ENCODE measurements around the gene ZNF276.

Gene ZNF276

DNA sequence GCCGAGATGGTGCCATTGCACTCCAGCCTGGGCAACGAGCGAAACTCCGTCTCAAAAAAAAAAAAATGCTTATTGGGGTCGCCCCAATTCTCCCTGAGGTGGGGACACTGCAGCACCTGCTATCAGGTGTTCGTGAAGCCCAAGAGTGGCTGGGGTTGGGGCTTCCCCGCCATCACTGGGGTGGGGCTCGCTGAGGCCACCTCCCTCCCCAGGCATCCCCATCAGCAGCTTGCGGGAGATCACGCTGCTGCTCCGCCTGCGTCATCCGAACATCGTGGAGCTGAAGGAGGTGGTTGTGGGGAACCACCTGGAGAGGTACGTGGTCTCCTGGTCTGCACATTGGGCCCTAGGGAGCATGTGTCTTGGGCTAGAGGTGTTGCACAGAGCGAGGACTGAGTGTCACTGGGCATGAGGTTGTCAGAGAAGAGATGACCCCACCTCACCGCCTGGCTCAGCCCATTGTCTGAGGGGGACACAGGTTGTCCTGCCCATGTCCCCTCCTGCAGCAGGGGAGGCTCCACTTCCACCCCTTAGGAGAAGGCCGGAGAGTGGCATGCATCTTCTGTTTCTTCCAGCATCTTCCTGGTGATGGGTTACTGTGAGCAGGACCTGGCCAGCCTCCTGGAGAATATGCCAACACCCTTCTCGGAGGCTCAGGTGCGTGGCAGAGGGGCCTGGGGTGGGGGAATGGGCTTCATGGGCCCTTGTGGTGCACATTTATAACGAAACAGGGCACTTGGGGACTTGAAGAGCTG, 29.9 kb upstream of the ZNF276 start:
- Histone ChIP-seq H3K4me3 (replicated peaks; ENCODE audit: insufficient read depth, low read length) (no peak overlapping the region), H3K27ac (replicated peaks) (no peak overlapping the region), H3K27me3 (ENCODE audit: insufficient read depth, poor library complexity, severe bottlenecking) (no peaks in the 10 kb centered on the region)
- no peak for DNase-seq (ENCODE audit: low read depth in 1 of 2, low spot score in 1 of 2)
- TF ChIP-seq GABPA (IDR thresholded peaks at IDR 0.05; ENCODE audit: low read depth) (no peak), SPI1 (IDR thresholded peaks at IDR 0.05; ENCODE audit: borderline replicate concordance, low read depth) (no peak), POLR2AphosphoS5 (IDR thresholded peaks at IDR 0.05; ENCODE audit: low read depth) (no peak)
- TF ChIP-seq, protein P1, sequence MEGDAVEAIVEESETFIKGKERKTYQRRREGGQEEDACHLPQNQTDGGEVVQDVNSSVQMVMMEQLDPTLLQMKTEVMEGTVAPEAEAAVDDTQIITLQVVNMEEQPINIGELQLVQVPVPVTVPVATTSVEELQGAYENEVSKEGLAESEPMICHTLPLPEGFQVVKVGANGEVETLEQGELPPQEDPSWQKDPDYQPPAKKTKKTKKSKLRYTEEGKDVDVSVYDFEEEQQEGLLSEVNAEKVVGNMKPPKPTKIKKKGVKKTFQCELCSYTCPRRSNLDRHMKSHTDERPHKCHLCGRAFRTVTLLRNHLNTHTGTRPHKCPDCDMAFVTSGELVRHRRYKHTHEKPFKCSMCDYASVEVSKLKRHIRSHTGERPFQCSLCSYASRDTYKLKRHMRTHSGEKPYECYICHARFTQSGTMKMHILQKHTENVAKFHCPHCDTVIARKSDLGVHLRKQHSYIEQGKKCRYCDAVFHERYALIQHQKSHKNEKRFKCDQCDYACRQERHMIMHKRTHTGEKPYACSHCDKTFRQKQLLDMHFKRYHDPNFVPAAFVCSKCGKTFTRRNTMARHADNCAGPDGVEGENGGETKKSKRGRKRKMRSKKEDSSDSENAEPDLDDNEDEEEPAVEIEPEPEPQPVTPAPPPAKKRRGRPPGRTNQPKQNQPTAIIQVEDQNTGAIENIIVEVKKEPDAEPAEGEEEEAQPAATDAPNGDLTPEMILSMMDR (IDR thresholded peaks at IDR 0.05; ENCODE audit: insufficient read depth, low read length): no peak
- TF ChIP-seq, protein P2, sequence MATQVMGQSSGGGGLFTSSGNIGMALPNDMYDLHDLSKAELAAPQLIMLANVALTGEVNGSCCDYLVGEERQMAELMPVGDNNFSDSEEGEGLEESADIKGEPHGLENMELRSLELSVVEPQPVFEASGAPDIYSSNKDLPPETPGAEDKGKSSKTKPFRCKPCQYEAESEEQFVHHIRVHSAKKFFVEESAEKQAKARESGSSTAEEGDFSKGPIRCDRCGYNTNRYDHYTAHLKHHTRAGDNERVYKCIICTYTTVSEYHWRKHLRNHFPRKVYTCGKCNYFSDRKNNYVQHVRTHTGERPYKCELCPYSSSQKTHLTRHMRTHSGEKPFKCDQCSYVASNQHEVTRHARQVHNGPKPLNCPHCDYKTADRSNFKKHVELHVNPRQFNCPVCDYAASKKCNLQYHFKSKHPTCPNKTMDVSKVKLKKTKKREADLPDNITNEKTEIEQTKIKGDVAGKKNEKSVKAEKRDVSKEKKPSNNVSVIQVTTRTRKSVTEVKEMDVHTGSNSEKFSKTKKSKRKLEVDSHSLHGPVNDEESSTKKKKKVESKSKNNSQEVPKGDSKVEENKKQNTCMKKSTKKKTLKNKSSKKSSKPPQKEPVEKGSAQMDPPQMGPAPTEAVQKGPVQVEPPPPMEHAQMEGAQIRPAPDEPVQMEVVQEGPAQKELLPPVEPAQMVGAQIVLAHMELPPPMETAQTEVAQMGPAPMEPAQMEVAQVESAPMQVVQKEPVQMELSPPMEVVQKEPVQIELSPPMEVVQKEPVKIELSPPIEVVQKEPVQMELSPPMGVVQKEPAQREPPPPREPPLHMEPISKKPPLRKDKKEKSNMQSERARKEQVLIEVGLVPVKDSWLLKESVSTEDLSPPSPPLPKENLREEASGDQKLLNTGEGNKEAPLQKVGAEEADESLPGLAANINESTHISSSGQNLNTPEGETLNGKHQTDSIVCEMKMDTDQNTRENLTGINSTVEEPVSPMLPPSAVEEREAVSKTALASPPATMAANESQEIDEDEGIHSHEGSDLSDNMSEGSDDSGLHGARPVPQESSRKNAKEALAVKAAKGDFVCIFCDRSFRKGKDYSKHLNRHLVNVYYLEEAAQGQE (IDR thresholded peaks at IDR 0.05; ENCODE audit: insufficient replicate concordance, low read depth): no peak

DNA sequence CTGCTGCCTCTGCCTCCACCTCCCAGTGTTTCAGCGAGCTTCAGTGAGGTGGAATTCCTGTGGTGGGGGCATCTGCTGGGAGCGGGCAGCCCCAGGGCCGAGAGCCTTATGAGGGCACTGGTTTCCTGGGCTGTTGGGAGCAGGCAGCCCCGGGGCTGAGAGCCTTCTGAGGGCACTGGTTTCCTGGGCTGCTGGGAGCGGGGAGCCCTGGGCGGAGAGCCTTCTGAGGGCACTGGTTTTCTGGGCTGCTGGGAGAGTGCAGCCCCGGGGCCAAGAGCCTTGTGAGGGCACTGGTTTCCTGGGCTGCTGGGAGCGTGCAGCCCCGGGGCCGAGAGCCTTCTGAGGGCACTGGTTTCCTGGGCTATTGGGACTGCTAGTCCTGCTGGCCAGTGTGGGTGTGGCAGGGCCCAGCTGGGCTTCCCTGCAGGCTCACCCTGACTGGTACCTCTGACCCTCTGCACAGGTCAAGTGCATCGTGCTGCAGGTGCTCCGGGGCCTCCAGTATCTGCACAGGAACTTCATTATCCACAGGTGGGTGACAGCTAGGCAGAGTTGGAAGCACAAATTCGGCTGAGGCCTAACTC, 29.3 kb upstream of the ZNF276 start:
- H3K4me3 ChIP-seq (replicated peaks; ENCODE audit: insufficient read depth, low read length): no peak overlapping the region
- DNase-seq (ENCODE audit: low read depth in 1 of 2, low spot score in 1 of 2): no peak
- no peaks in the 10 kb centered on the region for H3K27me3 ChIP-seq (ENCODE audit: insufficient read depth, poor library complexity, severe bottlenecking)
- TF ChIP-seq POLR2AphosphoS5 (IDR thresholded peaks at IDR 0.05; ENCODE audit: low read depth) (no peak), GABPA (IDR thresholded peaks at IDR 0.05; ENCODE audit: low read depth) (no peak), SPI1 (IDR thresholded peaks at IDR 0.05; ENCODE audit: borderline replicate concordance, low read depth) (no peak)
- TF ChIP-seq, protein P2 (IDR thresholded peaks at IDR 0.05; ENCODE audit: insufficient replicate concordance, low read depth): no peak
- TF ChIP-seq, protein P1 (IDR thresholded peaks at IDR 0.05; ENCODE audit: insufficient read depth, low read length): no peak
- no peak overlapping the region for H3K27ac ChIP-seq (replicated peaks)

DNA sequence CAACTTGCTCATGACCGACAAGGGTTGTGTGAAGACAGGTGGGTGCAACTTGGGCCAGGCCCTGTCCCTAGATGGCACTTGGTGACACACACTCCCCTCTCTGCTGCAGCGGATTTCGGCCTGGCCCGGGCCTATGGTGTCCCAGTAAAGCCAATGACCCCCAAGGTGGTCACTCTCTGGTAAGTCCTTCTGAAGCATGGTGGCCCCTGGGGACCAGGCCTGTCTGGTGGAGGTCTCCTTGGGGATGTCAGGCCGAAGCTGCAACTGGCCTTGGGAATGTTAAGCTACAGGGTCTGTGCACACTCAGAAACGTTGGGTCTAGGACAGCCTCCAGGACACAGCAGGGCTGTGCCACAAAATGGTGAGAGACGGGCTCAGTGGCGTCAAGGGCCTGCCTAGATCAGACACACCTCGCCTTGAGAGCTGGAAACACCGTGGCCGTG, 28.0 kb upstream of the ZNF276 start:
- no peaks in the 10 kb centered on the region for H3K27me3 ChIP-seq (ENCODE audit: insufficient read depth, poor library complexity, severe bottlenecking)
- TF ChIP-seq GABPA (IDR thresholded peaks at IDR 0.05; ENCODE audit: low read depth): no peak
- no peak for TF ChIP-seq SPI1 (IDR thresholded peaks at IDR 0.05; ENCODE audit: borderline replicate concordance, low read depth)
- TF ChIP-seq, protein P2 (IDR thresholded peaks at IDR 0.05; ENCODE audit: insufficient replicate concordance, low read depth): no peak
- TF ChIP-seq, protein P1 (IDR thresholded peaks at IDR 0.05; ENCODE audit: insufficient read depth, low read length): no peak
- no peak for TF ChIP-seq POLR2AphosphoS5 (IDR thresholded peaks at IDR 0.05; ENCODE audit: low read depth)
- no peak for DNase-seq (ENCODE audit: low read depth in 1 of 2, low spot score in 1 of 2)
- no peak overlapping the region for H3K4me3 ChIP-seq (replicated peaks; ENCODE audit: insufficient read depth, low read length)
- no peak overlapping the region for H3K27ac ChIP-seq (replicated peaks)
